ENCODE data around the gene CYP4F8.

CYP4F8 gene

GRCh38 chr19:15587663-15588062, 27.4 kb upstream of the CYP4F8 start:
- H3K36me3 ChIP-seq (ENCODE audit: control insufficient read depth in 1 of 2, insufficient read depth in 2 of 2, low read depth in 1 of 2, low read length in 2 of 2), result no peaks in the 10 kb centered on the region
- no peak for DNase-seq
- no peaks in the 10 kb centered on the region for H3K9me3 ChIP-seq (ENCODE audit: control insufficient read depth, low read length)
- no peak overlapping the region for H2BK5ac ChIP-seq (ENCODE audit: low read depth, low read length, poor library complexity, severe bottlenecking)
- no peak overlapping the region for H2AK5ac ChIP-seq (ENCODE audit: low read length, severe bottlenecking)
- H3K23ac ChIP-seq (ENCODE audit: low read length in 2 of 2), result no peak overlapping the region
- H3K4ac ChIP-seq (ENCODE audit: low read depth in 1 of 2, low read length in 2 of 2), result no peak overlapping the region
- no peak overlapping the region for H3K4me2 ChIP-seq (ENCODE audit: low read length, poor library complexity, severe bottlenecking)
- no peak overlapping the region for H2BK12ac ChIP-seq (ENCODE audit: low read length in 2 of 2)
- no peak overlapping the region for H3K4me3 ChIP-seq (ENCODE audit: insufficient read depth in 1 of 2, low read depth in 1 of 2, low read length in 2 of 2)
- H4K8ac ChIP-seq (ENCODE audit: low read length), result no peak overlapping the region
- no peak overlapping the region for H4K91ac ChIP-seq (ENCODE audit: low read length)
- H3K27ac ChIP-seq (ENCODE audit: low read length, poor library complexity, severe bottlenecking), result no peak overlapping the region
- H3K79me1 ChIP-seq (replicated peaks; ENCODE audit: low read length, poor library complexity, severe bottlenecking), result no peaks in the 10 kb centered on the region
- H3K14ac ChIP-seq (ENCODE audit: low read length in 2 of 2), result no peak overlapping the region
- no peak overlapping the region for H3K18ac ChIP-seq (ENCODE audit: low read depth in 1 of 2, low read length in 2 of 2)
- 79% methylated on average over 9 of the region's 9 CpGs for WGBS
- H3K4me1 ChIP-seq (ENCODE audit: control insufficient read depth, insufficient read depth, low read depth, low read length), result no peaks in the 10 kb centered on the region
- H2BK120ac ChIP-seq (ENCODE audit: low read depth, low read length), result no peak overlapping the region
- no peak overlapping the region for H3K9ac ChIP-seq (ENCODE audit: low read length)
- no peak overlapping the region for H2BK15ac ChIP-seq (ENCODE audit: low read depth, poor library complexity, severe bottlenecking)
- peaks cover 0 to 30% of the 10 kb centered on the region in 2 experiments for H3K27me3 ChIP-seq (ENCODE audit: control insufficient read depth in 1 of 2, insufficient read depth in 1 of 2, low read length in 2 of 2)
- no peak overlapping the region for H2AFZ ChIP-seq (ENCODE audit: low read depth, low read length)

- DNase-seq, result no peak
- WGBS, result no CpG with 5 or more reads among the region's 1 CpG
- Histone ChIP-seq H2AK5ac (ENCODE audit: low read length, severe bottlenecking) (no peak overlapping the region), H3K9ac (ENCODE audit: low read length) (no peak overlapping the region), H3K79me1 (replicated peaks; ENCODE audit: low read length, poor library complexity, severe bottlenecking) (no peaks in the 10 kb centered on the region), H2BK120ac (ENCODE audit: low read depth, low read length) (no peak overlapping the region), H3K4ac (ENCODE audit: low read depth in 1 of 2, low read length in 2 of 2) (no peak overlapping the region), H3K36me3 (ENCODE audit: control insufficient read depth in 1 of 2, insufficient read depth in 2 of 2, low read depth in 1 of 2, low read length in 2 of 2) (no peaks in the 10 kb centered on the region), H3K27me3 (ENCODE audit: control insufficient read depth in 1 of 2, insufficient read depth in 1 of 2, low read length in 2 of 2) (peaks cover 0 to 24% of the 10 kb centered on the region in 2 experiments), H2AFZ (ENCODE audit: low read depth, low read length) (no peak overlapping the region), H3K27ac (ENCODE audit: low read length, poor library complexity, severe bottlenecking) (no peak overlapping the region), H2BK5ac (ENCODE audit: low read depth, low read length, poor library complexity, severe bottlenecking) (no peak overlapping the region), H4K91ac (ENCODE audit: low read length) (no peak overlapping the region), H3K4me2 (ENCODE audit: low read length, poor library complexity, severe bottlenecking) (no peak overlapping the region), H3K23ac (ENCODE audit: low read length in 2 of 2) (no peak overlapping the region), H2BK12ac (ENCODE audit: low read length in 2 of 2) (no peak overlapping the region), H3K18ac (ENCODE audit: low read depth in 1 of 2, low read length in 2 of 2) (no peak overlapping the region), H3K9me3 (ENCODE audit: control insufficient read depth, low read length) (no peaks in the 10 kb centered on the region), H4K8ac (ENCODE audit: low read length) (no peak overlapping the region), H3K14ac (ENCODE audit: low read length in 2 of 2) (no peak overlapping the region), H3K4me1 (ENCODE audit: control insufficient read depth, insufficient read depth, low read depth, low read length) (no peaks in the 10 kb centered on the region), H2BK15ac (ENCODE audit: low read depth, poor library complexity, severe bottlenecking) (no peak overlapping the region), H3K4me3 (ENCODE audit: insufficient read depth in 1 of 2, low read depth in 1 of 2, low read length in 2 of 2) (no peak overlapping the region)
These were observed 26.8 kb upstream of the CYP4F8 start for GRCh38 chr19:15588265-15588664.

- 74% methylated on average over 5 of the region's 5 CpGs for WGBS
These were observed 25.1 kb upstream of the CYP4F8 start for GRCh38 chr19:15589760-15590451.

GRCh38 chr19:15591796-15592195, 23.2 kb upstream of the CYP4F8 start:
- H3K27me3 ChIP-seq (ENCODE audit: control insufficient read depth in 1 of 2, insufficient read depth in 1 of 2, low read length in 2 of 2), result peaks cover 0 to 14% of the 10 kb centered on the region in 2 experiments
- 66% methylated on average over 4 of the region's 4 CpGs for WGBS

More at GRCh38 chr19:15589760-15590451, 25.1 kb upstream of the CYP4F8 start:
- Histone ChIP-seq H4K91ac (ENCODE audit: low read length) (peak overlapping the region; percentile 53), H2AFZ (ENCODE audit: low read depth, low read length) (no peak overlapping the region), H2BK12ac (ENCODE audit: low read length in 2 of 2) (no peak overlapping the region), H3K4ac (ENCODE audit: low read depth in 1 of 2, low read length in 2 of 2) (no peak overlapping the region), H3K4me3 (ENCODE audit: insufficient read depth in 1 of 2, low read depth in 1 of 2, low read length in 2 of 2) (no peak overlapping the region), H3K23ac (ENCODE audit: low read length in 2 of 2) (no peak overlapping the region), H2AK5ac (ENCODE audit: low read length, severe bottlenecking) (no peak overlapping the region), H3K14ac (ENCODE audit: low read length in 2 of 2) (no peak overlapping the region), H3K36me3 (ENCODE audit: control insufficient read depth in 1 of 2, insufficient read depth in 2 of 2, low read depth in 1 of 2, low read length in 2 of 2) (no peaks in the 10 kb centered on the region), H3K4me1 (ENCODE audit: control insufficient read depth, insufficient read depth, low read depth, low read length) (no peaks in the 10 kb centered on the region), H3K79me1 (replicated peaks; ENCODE audit: low read length, poor library complexity, severe bottlenecking) (no peaks in the 10 kb centered on the region), H3K27me3 (ENCODE audit: control insufficient read depth in 1 of 2, insufficient read depth in 1 of 2, low read length in 2 of 2) (peaks cover 0 to 14% of the 10 kb centered on the region in 2 experiments), H3K9me3 (ENCODE audit: control insufficient read depth, low read length) (no peaks in the 10 kb centered on the region), H3K27ac (ENCODE audit: low read length, poor library complexity, severe bottlenecking) (no peak overlapping the region), H4K8ac (ENCODE audit: low read length) (no peak overlapping the region), H2BK5ac (ENCODE audit: low read depth, low read length, poor library complexity, severe bottlenecking) (no peak overlapping the region), H3K4me2 (ENCODE audit: low read length, poor library complexity, severe bottlenecking) (no peak overlapping the region), H2BK120ac (ENCODE audit: low read depth, low read length) (no peak overlapping the region), H3K18ac (ENCODE audit: low read depth in 1 of 2, low read length in 2 of 2) (no peak overlapping the region), H3K9ac (ENCODE audit: low read length) (no peak overlapping the region), H2BK15ac (ENCODE audit: low read depth, poor library complexity, severe bottlenecking) (no peak overlapping the region)
- DNase-seq, result no peak

More at GRCh38 chr19:15591796-15592195, 23.2 kb upstream of the CYP4F8 start:
- H2BK120ac ChIP-seq (ENCODE audit: low read depth, low read length), result no peak overlapping the region
- no peak overlapping the region for H2BK15ac ChIP-seq (ENCODE audit: low read depth, poor library complexity, severe bottlenecking)
- H3K14ac ChIP-seq (ENCODE audit: low read length in 2 of 2), result no peak overlapping the region
- no peaks in the 10 kb centered on the region for H3K79me1 ChIP-seq (replicated peaks; ENCODE audit: low read length, poor library complexity, severe bottlenecking)
- H3K27ac ChIP-seq (ENCODE audit: low read length, poor library complexity, severe bottlenecking), result no peak overlapping the region
- no peaks in the 10 kb centered on the region for H3K36me3 ChIP-seq (ENCODE audit: control insufficient read depth in 1 of 2, insufficient read depth in 2 of 2, low read depth in 1 of 2, low read length in 2 of 2)
- H4K91ac ChIP-seq (ENCODE audit: low read length), result no peak overlapping the region
- H3K23ac ChIP-seq (ENCODE audit: low read length in 2 of 2), result no peak overlapping the region
- no peak overlapping the region for H2AFZ ChIP-seq (ENCODE audit: low read depth, low read length)
- no peak overlapping the region for H3K4me3 ChIP-seq (ENCODE audit: insufficient read depth in 1 of 2, low read depth in 1 of 2, low read length in 2 of 2)
- no peak overlapping the region for H3K4ac ChIP-seq (ENCODE audit: low read depth in 1 of 2, low read length in 2 of 2)
- H4K8ac ChIP-seq (ENCODE audit: low read length), result no peak overlapping the region
- H3K18ac ChIP-seq (ENCODE audit: low read depth in 1 of 2, low read length in 2 of 2), result no peak overlapping the region
- no peak overlapping the region for H3K4me2 ChIP-seq (ENCODE audit: low read length, poor library complexity, severe bottlenecking)
- H2BK5ac ChIP-seq (ENCODE audit: low read depth, low read length, poor library complexity, severe bottlenecking), result no peak overlapping the region
- H3K4me1 ChIP-seq (ENCODE audit: control insufficient read depth, insufficient read depth, low read depth, low read length), result no peaks in the 10 kb centered on the region
- no peak overlapping the region for H3K9ac ChIP-seq (ENCODE audit: low read length)
- no peak overlapping the region for H2BK12ac ChIP-seq (ENCODE audit: low read length in 2 of 2)
- no peak overlapping the region for H2AK5ac ChIP-seq (ENCODE audit: low read length, severe bottlenecking)
- DNase-seq, result no peak
- H3K9me3 ChIP-seq (ENCODE audit: control insufficient read depth, low read length), result no peaks in the 10 kb centered on the region

All from mesenchymal stem cell (in vitro differentiated cells and primary cell).